Smooth muscle cell (in vitro differentiated cells): ENCODE data around the gene TEX51. TPM values are rescaled to one million over a fixed set of nuclear protein-coding genes. Genes with fewer than 3 reads are reported as not detected.

ENCODE experiments used
- DNase-seq: peaks from one replicate; lab custom pipeline; 2025; ENCODE audit not compliant: unreplicated experiment; lab: John Stamatoyannopoulos, UW
- H2AFZ ChIP-seq: fragments of 200-600 bp; sonication (generic); 2 replicates; pipeline ENCODE4 v1.6.0; 2016; ENCODE audit warnings: antibody characterized with exemption, low read depth, mild to moderate bottlenecking
- H3F3A ChIP-seq: fragments of 200-600 bp; sonication (generic); 2 replicates; pipeline ENCODE4 v1.6.0; 2017; ENCODE audit warnings: antibody characterized with exemption, low read depth
- H3K27ac ChIP-seq: fragments of 200-600 bp; sonication (generic); 2 replicates; pipeline ENCODE4 v1.5.1; 2016; ENCODE audit warnings: low read depth, mild to moderate bottlenecking
- H3K27me3 ChIP-seq: fragments of 200-600 bp; sonication (generic); 2 replicates; pipeline ENCODE4 v1.6.1; 2016; ENCODE audit warnings: low read depth, mild to moderate bottlenecking
- H3K36me3 ChIP-seq: fragments of 200-600 bp; sonication (generic); 2 replicates; pipeline ENCODE4 v1.5.1; 2016; ENCODE audit warnings: low read depth
- H3K4me1 ChIP-seq: fragments of 200-600 bp; sonication (generic); 2 replicates; pipeline ENCODE4 v1.5.1; 2016; ENCODE audit warnings: low read depth
- H3K4me2 ChIP-seq: fragments of 200-600 bp; sonication (generic); 2 replicates; pipeline ENCODE4 v1.6.0; 2016; ENCODE audit warnings: mild to moderate bottlenecking
- H3K4me3 ChIP-seq: fragments of 200-600 bp; sonication (generic); 2 replicates; pipeline ENCODE4 v1.5.1; 2016; ENCODE audit warnings: mild to moderate bottlenecking
- H3K79me2 ChIP-seq: fragments of 200-600 bp; sonication (generic); 2 replicates; pipeline ENCODE4 v1.6.0; 2016; ENCODE audit warnings: low read depth, mild to moderate bottlenecking
- H3K9ac ChIP-seq: fragments of 200-600 bp; sonication (generic); 2 replicates; pipeline ENCODE4 v1.6.0; 2016; ENCODE audit warnings: low read depth
- H3K9me3 ChIP-seq: fragments of 200-600 bp; sonication (generic); replicated peaks from 2 replicates; pipeline ENCODE4 v1.5.1; 2016; ENCODE audit warnings: low read depth
- H4K20me1 ChIP-seq: fragments of 200-600 bp; sonication (generic); 2 replicates; pipeline ENCODE4 v1.6.0; 2016; ENCODE audit warnings: low read depth
- WGBS: methylation state at CpG from one replicate; pipeline ENCODE4 v1.1.7; 2016; ENCODE audit warnings: low lambda C conversion rate; 5-methylcytosine and 5-hydroxymethylcytosine counted together
- polyA plus RNA-seq: library from polyadenylated mRNA; unstranded; fragments of >200 nt; fragmentation: Nextera tagmentation; extraction: Ambion mirVana; gene quantifications from 2 replicates; pipeline ENCODE4 v1.2.1, GENCODE V29; 2016
- total RNA-seq: library from RNA; depleted of rRNA; stranded (reverse); fragments of >200 nt; gene quantifications from 2 replicates; pipeline ENCODE4 v1.2.3, GENCODE V29; 2014
- TF ChIP-seq, protein P1 (sequence below): fragments of 200-600 bp; sonication (generic); IDR thresholded peaks from 2 replicates; pipeline ENCODE4 v1.5.1; 2017; ENCODE audit warnings: borderline replicate concordance, mild to moderate bottlenecking, antibody characterized with exemption; ENCODE audit not compliant: insufficient read depth, poor library complexity, severe bottlenecking

TEX51 gene
- total and polyA plus RNA-seq, 2 experiments from 2014 or later: not detected

DNA sequence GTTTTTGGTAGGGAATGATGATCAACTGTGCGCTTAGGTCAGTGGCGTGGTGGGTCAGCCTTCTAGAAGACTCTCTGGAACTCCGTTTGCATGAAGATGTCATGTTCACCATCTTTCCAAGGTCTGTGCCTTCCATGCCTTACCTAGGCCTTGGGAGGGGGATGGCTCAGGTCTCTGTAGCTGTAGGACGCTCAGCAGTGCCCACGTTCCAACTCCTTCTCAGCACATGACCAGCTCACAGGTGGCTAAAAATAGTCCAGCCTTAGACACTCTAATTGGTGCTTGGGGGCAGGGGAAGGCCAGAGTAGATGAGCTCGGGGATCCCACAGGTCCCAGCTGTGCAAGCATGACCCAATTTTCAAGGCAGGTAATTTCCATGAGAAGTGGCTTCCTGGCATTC is 42.3 kb upstream of the TEX51 start:
- 77% methylated on average over 6 of the region's 6 CpGs for WGBS
- H3K4me3 ChIP-seq: no peak overlapping the region

DNA sequence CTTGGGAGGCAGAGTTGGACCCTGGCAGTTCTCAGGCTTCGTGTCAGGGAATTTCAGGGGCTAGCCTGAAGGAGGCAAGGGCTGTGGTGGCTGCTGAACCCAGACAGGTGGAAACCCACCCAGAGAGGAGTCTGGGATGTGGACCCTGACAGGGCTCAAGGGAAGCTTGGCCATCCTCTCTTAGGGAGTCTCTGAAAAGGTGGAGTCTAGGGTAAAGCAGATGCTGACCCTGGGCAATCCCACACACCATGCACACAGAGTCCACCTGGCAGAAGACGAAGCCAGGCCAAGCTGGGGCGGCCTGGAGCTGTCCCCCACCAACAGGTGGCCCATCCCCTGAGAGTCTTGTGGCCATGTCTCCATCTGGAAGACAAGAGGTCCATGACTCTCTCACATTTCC is 41.2 kb upstream of the TEX51 start:
- no peak overlapping the region for H3K9ac ChIP-seq
- DNase-seq: no peak
- H3K27me3 ChIP-seq: no peaks in the 10 kb centered on the region
- H3K79me2 ChIP-seq: no peaks in the 10 kb centered on the region
- no peaks in the 10 kb centered on the region for H3K36me3 ChIP-seq
- H4K20me1 ChIP-seq: no peaks in the 10 kb centered on the region
- no peaks in the 10 kb centered on the region for H3K9me3 ChIP-seq
- no peaks in the 10 kb centered on the region for H3K4me1 ChIP-seq
- no peak overlapping the region for H2AFZ ChIP-seq
- WGBS: 76% methylated on average over 3 of the region's 3 CpGs
- no peak overlapping the region for H3K27ac ChIP-seq
- no peak overlapping the region for H3K4me2 ChIP-seq
- H3K4me3 ChIP-seq: no peak overlapping the region
- TF ChIP-seq, protein P1, sequence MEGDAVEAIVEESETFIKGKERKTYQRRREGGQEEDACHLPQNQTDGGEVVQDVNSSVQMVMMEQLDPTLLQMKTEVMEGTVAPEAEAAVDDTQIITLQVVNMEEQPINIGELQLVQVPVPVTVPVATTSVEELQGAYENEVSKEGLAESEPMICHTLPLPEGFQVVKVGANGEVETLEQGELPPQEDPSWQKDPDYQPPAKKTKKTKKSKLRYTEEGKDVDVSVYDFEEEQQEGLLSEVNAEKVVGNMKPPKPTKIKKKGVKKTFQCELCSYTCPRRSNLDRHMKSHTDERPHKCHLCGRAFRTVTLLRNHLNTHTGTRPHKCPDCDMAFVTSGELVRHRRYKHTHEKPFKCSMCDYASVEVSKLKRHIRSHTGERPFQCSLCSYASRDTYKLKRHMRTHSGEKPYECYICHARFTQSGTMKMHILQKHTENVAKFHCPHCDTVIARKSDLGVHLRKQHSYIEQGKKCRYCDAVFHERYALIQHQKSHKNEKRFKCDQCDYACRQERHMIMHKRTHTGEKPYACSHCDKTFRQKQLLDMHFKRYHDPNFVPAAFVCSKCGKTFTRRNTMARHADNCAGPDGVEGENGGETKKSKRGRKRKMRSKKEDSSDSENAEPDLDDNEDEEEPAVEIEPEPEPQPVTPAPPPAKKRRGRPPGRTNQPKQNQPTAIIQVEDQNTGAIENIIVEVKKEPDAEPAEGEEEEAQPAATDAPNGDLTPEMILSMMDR: no peak
- H3F3A ChIP-seq: no peaks in the 10 kb centered on the region

More for the DNA sequence above, 42.3 kb upstream of the TEX51 start:
- H3F3A ChIP-seq: no peaks in the 10 kb centered on the region
- no peak overlapping the region for H3K27ac ChIP-seq
- H2AFZ ChIP-seq: no peak overlapping the region
- no peak overlapping the region for H3K4me2 ChIP-seq
- H3K9ac ChIP-seq: no peak overlapping the region
- H3K27me3 ChIP-seq: no peaks in the 10 kb centered on the region
- no peak for DNase-seq
- no peaks in the 10 kb centered on the region for H3K36me3 ChIP-seq
- no peaks in the 10 kb centered on the region for H4K20me1 ChIP-seq
- TF ChIP-seq, protein P1: no peak
- no peaks in the 10 kb centered on the region for H3K9me3 ChIP-seq
- no peaks in the 10 kb centered on the region for H3K4me1 ChIP-seq
- no peaks in the 10 kb centered on the region for H3K79me2 ChIP-seq

DNA sequence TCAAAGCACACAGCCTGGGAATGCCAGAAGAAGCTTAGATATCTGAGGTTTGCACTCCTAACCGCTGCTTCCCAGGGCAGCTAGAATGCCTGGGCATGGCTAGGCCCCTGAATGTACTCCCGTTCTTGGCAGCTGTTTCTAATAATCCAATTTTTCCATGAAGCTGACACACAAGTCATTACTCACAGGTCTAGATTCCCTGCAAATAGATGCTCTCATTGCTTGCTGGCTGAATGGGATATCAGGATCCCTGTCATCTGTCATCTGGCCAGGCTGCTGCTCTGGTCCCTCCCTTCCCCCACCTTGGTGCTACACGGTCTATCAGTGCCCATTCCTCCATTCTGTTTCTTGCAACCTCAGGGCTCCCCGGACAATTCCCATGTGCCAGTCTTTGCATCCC is 40.7 kb upstream of the TEX51 start:
- H3K79me2 ChIP-seq: no peaks in the 10 kb centered on the region
- no peak overlapping the region for H3K9ac ChIP-seq
- no peak overlapping the region for H3K4me3 ChIP-seq
- 67% methylated on average over 4 of the region's 4 CpGs for whole genome bisulfite sequencing
- no peaks in the 10 kb centered on the region for H3K27me3 ChIP-seq
- no peak overlapping the region for H3K4me2 ChIP-seq
- H3K27ac ChIP-seq: no peak overlapping the region
- no peaks in the 10 kb centered on the region for H3K36me3 ChIP-seq
- H3K9me3 ChIP-seq: no peaks in the 10 kb centered on the region
- TF ChIP-seq, protein P1: no peak
- no peak for DNase-seq
- H2AFZ ChIP-seq: no peak overlapping the region
- H3K4me1 ChIP-seq: no peaks in the 10 kb centered on the region
- no peaks in the 10 kb centered on the region for H4K20me1 ChIP-seq
- no peaks in the 10 kb centered on the region for H3F3A ChIP-seq

DNA sequence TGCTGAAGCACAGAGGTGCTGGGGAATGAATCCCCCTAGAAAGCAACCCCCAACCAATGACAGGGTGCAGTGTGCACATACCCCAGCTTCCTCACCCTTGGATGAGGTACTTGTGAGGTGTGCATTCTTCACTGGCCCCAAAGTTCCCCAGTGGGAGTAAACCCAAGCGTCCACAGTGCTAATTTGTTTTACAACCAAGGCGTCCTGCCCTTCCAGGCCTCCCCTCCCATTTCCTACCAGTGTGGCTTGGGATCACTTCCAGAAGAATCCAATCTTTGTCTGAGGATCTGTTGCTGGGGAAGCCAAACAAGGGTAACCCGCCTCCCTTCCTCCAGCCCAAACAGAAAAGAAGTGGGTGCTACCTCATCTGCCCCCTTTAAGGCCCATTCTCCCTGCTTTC is 40.3 kb upstream of the TEX51 start:
- Histone ChIP-seq H3F3A (no peaks in the 10 kb centered on the region), H2AFZ (no peak overlapping the region), H3K27ac (no peak overlapping the region), H3K9ac (no peak overlapping the region), H4K20me1 (no peaks in the 10 kb centered on the region), H3K36me3 (no peaks in the 10 kb centered on the region), H3K4me3 (no peak overlapping the region), H3K79me2 (no peaks in the 10 kb centered on the region), H3K27me3 (no peaks in the 10 kb centered on the region), H3K4me1 (no peaks in the 10 kb centered on the region), H3K9me3 (no peaks in the 10 kb centered on the region), H3K4me2 (no peak overlapping the region)
- no peak for DNase-seq
- 91% methylated on average over 3 of the region's 3 CpGs for WGBS
- TF ChIP-seq, protein P1: no peak
